AG08395 (cell line): ENCODE measurements around the gene MEGF11.

Source experiments
- DNase-seq: peaks from one replicate; pipeline ENCODE4 v3.0.0; 2012; ENCODE audit warnings: mixed read lengths, low spot score

MEGF11 gene

GRCh38 chr15:66112388-66112787, 141.2 kb downstream of the MEGF11 start:
- DNase-seq = no peak

- DNase-seq = no peak
These were observed 142.2 kb downstream of the MEGF11 start for GRCh38 chr15:66111363-66111762.

DNA sequence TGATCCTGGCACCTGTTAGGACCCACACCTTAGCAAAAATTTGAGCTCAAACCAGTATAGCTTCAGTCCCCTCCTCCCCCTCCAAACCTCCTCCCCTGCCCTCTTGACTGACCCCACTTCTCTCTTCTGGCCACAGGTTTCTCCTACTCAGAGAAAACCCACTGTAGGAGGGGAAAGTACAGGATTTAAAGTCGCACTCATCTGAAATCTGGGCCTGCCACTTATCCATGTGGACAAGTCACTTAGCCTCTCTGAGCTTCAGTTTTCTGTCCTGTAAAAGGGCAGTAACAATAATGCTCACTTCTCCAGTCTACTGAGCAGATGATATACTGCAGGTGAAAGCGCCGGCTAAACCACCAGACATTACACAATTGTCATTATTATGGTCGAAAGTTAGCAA, 142.7 kb downstream of the MEGF11 start:
- no peak for DNase-seq

DNA sequence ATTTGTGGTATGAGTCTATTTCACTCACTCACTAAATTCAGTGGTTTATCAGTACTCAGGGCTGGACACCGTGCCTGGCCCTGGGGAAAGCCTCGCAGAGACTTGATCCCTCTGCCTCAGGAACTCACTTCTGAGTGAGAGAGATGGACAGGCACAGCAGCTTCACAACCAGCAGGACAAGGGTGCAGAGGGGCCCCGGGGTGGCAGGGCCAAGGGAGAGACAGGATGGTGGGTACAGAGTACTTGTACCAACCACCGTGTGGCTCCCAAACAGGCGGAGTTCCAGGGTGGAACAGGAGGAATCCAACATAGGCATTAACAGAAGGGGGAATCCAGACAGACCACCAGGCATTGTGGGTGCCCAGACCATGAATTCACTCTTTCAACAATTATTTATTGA, 143.7 kb downstream of the MEGF11 start:
- no peak for DNase-seq

GRCh38 chr15:66108483-66109265, 144.9 kb downstream of the MEGF11 start:
- DNase-seq = no peak

DNA sequence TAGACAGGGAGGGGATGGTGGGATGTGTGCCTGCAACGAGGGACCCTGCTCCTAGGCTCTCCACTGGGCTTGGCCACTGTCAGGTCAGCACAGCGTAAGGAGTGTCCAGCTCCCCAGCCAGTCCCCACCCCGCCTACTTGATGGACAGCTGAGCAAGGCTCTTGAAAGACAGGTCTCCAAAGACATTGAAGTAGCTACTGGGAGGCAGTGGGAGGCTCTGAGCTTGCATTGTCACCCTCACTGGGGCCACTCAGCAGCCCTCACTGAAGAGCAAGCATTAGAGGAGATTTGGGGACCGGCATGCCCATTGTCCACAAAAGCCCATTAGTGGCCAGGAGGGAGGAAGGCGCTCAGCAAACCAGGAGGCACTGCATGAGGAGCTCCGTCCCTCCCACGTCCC, 146.5 kb downstream of the MEGF11 start:
- DNase-seq = no peak

DNA sequence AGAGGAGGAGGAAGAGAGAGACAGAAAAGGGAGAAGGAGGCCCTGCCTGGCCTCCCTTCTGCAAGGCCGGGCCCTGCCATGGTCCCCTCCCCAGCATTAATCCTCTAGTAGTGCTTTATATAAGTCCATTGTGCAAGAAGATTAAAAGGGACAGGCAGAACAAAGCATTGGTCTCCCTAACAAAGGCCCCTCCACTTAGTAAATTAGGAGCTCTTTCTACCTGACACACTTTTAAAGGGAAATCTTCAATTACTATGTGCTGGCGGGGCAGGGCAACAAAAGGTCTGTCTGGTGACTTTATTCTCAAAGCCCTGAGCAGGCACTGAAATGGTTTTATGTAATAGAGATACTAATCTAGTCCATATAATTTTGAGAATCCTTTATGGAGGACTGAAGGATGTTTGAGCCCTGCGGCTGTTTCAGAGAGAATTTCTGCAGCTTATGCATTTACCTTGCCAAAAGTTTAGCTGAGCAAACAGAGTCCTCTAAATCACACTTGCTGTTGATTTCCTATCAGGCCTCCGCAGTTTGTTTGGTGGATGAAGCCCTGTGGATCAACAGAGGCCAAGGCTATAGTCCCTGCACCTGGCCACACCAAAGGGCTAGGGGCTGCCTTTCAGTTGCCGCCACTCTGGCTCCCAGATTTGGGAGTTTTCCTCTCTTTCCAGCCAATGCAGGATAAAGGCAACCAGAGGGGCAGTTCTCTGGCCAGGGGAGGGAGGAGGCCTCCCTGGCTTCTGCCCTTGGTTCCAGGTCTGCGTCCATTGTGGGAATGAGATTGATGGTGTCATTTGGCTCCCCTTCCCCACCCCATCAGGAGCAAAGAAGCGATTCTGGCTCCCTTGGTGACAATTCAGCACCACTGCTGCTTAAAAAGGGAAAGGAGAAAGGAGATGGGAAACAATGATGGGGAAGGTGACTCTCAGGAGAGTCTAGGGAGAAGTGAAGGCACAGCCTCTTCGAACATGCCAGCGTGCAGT, 148.0 kb downstream of the MEGF11 start:
- no peak for DNase-seq

- no peak for DNase-seq
These were observed 150.3 kb downstream of the MEGF11 start for GRCh38 chr15:66103293-66103590.

DNA sequence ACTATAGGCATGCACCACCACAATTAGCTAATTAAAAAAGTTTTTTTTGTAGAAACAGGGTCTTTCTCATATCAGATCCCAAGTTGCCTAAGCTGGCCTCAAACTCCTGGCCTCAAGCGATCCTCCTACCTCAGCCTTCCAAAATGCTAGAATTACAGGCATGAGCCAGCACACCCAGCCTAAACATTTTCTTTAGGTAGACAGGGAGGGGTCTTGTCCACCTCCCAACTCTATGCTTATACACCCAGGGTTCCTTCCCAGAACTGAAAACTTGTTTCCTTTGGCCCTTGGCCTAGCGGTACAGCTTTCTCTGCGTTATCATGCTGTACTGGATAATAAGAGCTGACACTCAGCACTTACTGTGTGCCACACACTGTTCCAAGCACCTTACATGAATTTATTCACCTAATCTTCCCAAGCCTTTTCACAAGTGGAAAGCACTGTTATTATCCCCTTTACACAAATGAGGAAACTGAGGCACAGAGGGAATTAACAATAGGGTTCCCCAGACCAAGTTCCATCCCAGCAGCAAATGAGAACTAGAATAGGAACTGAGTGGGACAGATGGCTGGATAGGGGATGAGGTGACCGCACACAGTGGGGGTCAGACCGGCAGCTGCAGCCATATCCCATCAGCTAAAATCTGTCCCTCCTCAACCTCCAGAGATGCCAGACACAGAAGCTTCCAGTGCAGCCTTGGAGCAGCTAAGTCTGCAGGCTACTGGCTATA, 150.8 kb downstream of the MEGF11 start:
- no peak for DNase-seq

DNA sequence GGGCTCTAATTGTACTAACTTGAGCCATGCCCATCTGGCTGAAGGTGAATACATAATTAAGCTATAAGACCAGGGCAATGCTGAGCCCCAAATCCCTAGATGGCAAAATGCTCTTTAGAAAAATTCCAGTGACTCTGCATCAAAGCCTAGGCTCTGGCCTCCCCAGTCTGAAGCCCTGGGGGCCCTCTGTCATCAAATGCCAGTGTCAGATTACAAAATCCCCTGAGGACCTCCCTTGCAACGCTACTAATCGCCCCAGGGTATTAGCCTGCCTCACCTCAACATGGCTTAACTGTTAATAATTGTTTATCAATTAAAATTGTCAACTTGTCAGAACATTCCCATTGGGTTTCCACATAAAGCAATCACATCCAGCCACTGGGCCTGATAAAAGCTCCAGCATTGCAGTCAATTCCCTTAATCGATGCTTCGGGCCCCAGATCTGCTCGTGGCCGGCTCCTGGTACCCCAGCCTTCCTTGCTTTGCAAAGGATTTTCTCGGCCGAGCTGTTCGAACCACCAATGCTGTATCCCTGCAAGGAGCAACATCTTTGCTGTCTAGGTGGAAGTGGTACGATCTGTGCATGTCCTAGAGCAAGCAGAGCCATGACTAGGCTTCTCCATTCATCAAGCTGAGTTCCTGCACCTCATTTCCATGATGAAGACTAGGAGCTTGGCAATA, 151.7 kb downstream of the MEGF11 start:
- DNase-seq = no peak

DNA sequence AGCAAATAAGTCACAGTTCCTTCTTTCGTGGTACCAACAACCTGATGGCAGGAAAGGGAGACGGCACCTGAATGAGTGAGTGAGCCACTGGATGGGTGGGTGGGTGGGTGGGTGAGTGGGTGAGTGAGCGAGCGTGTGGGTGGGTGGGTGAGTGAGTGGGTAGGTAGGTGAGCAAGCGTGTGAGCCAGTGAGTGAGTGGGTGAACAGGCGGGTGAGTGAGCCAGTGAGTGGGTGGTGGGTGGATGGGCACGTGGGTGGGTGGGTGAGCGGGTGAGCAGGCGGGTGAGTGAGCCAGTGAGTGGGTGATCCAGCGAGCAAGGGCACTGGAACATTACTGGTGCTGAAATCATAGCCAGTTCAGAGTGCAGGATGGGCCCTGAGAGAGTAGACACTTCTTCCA, 152.8 kb downstream of the MEGF11 start:
- no peak for DNase-seq

- DNase-seq = no peak
These were observed 153.4 kb downstream of the MEGF11 start for GRCh38 chr15:66099950-66100671.

DNA sequence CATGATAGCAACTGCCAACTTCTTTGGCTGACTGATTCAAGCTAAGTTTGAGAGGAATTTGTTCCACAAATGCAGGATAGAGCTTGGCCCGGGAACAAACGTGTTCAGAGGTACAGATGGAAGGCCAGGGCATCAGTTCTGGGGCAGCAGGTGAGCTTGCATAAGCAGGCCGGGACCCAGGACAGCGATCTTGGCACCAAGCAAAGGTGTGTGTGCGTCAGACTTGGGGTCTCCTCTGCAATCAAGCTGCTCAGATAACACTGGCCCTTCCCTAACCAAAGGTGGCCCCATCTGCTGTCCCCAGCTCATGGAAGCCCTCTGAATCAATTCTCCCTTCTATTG, 155.6 kb downstream of the MEGF11 start:
- no peak for DNase-seq

DNA sequence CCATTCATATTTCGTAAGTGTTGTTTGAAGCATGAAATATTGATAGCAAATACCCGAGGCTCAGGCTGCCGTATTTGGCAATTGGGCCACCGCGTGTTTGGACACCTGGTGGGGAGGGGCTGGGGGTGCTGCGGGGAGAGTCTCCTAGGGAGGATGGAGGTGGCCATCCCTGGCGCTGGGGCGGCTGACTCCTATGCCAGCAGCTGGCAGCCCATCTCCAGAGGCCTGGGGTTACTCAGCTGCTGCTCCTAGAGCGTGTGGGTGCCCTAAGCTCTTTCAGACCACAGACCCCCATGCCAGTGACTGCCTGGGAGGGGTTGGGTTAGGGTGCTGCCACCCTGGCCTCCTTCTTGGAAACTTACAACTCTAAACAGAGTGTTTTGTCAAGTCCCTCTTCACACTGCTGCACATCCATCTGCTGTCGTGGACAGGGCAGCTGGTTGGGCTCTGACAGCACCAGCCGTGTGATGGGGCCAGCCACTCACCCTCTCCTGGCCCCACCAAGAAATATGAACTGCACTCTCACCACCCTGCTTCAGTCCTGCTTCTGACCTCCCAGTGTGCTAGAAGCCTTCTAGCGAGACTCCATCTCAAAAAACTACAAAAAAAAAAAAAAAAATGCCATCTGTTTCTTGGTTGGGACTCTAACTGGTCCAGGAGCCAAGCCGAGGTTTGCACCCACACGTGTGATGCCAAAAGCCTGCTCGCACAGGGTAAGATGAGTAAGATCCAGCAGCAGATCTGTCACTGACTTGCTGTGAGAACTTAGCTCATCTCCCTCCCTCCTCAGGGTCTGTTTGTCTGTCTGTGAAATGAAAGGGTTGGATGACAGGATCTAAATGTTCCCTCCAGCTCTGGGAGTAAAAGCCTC, 156.2 kb downstream of the MEGF11 start:
- no peak for DNase-seq

GRCh38 chr15:66096688-66097058, 156.9 kb downstream of the MEGF11 start:
- no peak for DNase-seq

DNA sequence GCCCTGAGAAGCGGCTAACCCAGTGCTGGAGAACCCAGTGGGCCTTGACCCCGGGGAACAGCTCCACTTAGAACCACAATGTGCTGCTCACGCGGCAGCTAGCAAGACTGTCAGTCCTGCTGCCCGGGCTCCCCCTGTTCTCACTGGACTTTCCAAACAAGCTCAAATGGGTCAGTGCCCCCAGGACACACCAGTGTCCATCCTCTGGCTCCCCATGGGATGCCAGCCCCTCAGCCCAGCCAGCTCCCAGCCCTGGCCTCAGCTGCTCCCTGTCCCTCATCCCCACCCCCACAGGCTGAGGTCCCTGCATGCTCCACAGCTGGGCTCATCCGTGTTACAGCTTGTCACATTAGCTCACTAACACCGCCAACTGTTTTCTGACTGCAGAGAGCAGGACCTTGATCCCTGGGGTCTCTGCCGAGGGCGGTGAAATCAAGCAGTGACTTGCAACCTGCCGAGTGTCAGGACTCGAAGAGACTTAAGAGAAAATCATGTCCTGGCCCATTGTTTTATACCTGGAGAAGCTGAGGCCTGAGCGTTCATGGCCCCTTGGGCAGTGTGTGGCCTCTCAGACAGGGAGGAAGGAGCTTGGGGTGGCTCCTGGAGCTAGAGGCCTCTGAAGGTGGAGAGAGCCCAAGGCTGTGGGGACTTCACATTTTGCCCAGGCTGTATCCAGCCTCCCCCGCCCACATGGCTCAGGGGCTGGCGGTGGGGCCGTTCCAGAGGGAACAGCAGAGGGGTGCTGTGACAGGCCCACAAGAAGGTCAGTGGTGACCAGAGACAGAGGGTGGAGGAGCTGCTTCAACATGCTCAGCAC, 157.5 kb downstream of the MEGF11 start:
- no peak for DNase-seq

- DNase-seq = no peak
These were observed 159.2 kb downstream of the MEGF11 start for GRCh38 chr15:66094331-66094730.

- no peak for DNase-seq
These were observed 161.2 kb downstream of the MEGF11 start for GRCh38 chr15:66092053-66093016.
